Placental epithelial cell (primary cell): ENCODE results near the gene STT3B. TPM values are rescaled to one million over a fixed set of nuclear protein-coding genes. Genes with fewer than 3 reads are reported as not detected.

Experiments
- total RNA-seq: library from RNA; depleted of rRNA; stranded (reverse); fragments of >200 nt; gene quantifications from 2 replicates; pipeline ENCODE4 v1.2.3, GENCODE V29; 2012

STT3B gene
- total RNA-seq: 126 and 181 TPM in 2 replicates

DNA sequence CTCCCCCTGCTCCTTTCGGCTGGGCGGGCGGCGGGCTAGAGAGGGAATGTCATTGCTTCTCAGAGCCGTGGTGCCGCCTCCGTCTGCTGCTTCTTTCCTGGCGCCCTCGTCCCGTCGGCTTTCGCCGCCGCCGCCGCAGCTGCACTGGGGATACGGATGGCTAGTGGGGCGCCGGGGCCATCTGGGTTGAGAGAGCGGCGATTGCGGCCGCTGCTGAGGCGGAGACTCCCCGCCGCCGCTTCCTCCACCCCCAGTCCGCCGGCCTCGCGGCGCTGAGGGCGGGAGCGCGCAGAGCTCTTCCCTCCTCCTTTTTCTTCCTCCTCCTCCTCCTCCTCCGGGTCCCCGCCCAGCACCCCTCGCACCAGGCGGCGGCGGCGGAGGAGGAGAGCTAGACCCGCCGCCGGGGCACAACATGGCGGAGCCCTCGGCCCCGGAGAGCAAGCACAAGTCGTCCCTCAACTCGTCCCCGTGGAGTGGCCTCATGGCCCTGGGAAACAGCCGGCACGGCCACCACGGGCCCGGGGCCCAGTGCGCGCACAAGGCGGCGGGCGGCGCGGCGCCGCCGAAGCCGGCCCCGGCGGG, at the start of gene STT3B:
Gene STT3B (plus strand): TSS at position 339 of the 582 bp plus-strand sequence. CDS start 74 bp downstream, at position 413.

